GM10266 (cell line): ENCODE measurements around the gene CD59.

Experiments used
- DNase-seq: peaks from one replicate; pipeline ENCODE4 v3.0.0; 2012; ENCODE audit errors: extremely low spot score
- CTCF ChIP-seq: IDR thresholded peaks from 2 replicates; pipeline ENCODE4 v1.5.1; 2012; ENCODE audit warnings: mild to moderate bottlenecking, low read depth; ENCODE audit not compliant: control insufficient read depth, insufficient read depth; ENCODE audit errors: missing control alignments

CD59 gene

GRCh38 chr11:33703234-33703633, 33.0 kb downstream of the CD59 start:
- no peak for TF ChIP-seq CTCF
- DNase-seq: no peak

GRCh38 chr11:33701302-33702230, 34.7 kb downstream of the CD59 start:
- TF ChIP-seq CTCF: no peak
- DNase-seq: no peak

- no peak for TF ChIP-seq CTCF
- peak; percentile 96 for DNase-seq
Measured at GRCh38 chr11:33700502-33701271, 35.5 kb downstream of the CD59 start, which contains the start of gene C11orf91. TSS of gene C11orf91 (minus strand) at chr11:33700826. CDS start at chr11:33700740, 86 bp downstream.

GRCh38 chr11:33700063-33700501, 36.1 kb downstream of the CD59 start:
- no peak for TF ChIP-seq CTCF
- no peak for DNase-seq

- TF ChIP-seq CTCF: no peak
- DNase-seq: no peak
Measured at GRCh38 chr11:33699515-33700062, 36.6 kb downstream of the CD59 start.

- TF ChIP-seq CTCF: no peak
- no peak for DNase-seq
Measured at GRCh38 chr11:33698921-33699320, 37.3 kb downstream of the CD59 start.
